Smooth muscle cell of trachea (primary cell): ENCODE measurements around the gene GTF3C5. TPM values are rescaled to one million over a fixed set of nuclear protein-coding genes. Genes with fewer than 3 reads are reported as not detected.

ENCODE experiments used
- total RNA-seq: library from RNA; depleted of rRNA; stranded (reverse); fragments of >200 nt; gene quantifications from 2 replicates; pipeline ENCODE4 v1.2.1, GENCODE V29; 2014

The GTF3C5 gene, protein sequence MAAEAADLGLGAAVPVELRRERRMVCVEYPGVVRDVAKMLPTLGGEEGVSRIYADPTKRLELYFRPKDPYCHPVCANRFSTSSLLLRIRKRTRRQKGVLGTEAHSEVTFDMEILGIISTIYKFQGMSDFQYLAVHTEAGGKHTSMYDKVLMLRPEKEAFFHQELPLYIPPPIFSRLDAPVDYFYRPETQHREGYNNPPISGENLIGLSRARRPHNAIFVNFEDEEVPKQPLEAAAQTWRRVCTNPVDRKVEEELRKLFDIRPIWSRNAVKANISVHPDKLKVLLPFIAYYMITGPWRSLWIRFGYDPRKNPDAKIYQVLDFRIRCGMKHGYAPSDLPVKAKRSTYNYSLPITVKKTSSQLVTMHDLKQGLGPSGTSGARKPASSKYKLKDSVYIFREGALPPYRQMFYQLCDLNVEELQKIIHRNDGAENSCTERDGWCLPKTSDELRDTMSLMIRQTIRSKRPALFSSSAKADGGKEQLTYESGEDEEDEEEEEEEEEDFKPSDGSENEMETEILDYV
- total RNA-seq, result 39.0 and 40.7 TPM in 2 replicates

DNA sequence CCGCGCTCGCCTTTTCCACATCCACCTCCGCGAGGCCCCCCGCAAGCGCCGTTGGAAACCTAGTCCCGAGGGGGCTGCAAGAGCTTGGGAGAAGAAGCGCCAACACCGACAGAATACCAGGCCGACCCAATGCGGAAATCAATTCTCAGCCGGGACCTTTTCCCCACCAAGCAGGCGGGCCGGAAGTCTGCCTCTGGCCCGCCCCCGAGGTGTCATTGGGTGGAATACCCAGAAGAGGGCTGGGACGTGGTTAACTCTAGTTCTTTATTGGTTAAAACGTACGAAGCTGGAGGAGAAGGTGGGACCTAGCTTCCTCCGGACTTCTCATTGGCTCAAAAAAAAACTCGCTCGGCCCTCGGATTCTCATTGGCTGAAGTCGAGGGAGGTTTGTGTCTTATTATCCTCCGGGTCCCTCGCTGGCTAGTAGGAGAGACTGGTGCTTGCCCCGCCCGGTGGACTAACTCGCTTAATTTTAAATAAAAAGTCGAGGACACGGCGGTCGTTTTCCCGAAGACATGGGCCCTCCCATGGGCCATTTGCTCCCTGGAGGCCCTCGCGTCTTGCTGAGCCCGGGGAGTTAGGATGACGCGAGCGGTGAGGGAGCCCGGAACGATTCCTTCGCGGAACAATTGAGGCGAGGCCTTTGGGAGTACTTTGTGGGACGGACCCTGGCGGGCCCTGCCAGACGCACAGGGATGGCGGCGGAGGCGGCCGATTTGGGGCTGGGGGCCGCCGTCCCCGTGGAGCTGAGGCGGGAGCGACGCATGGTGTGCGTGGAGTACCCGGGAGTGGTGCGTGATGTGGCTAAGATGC is at the start of gene GTF3C5:
GTF3C5 (plus strand) TSS at position 681 of the 813 bp plus-strand sequence; CDS start at position 696, 15 bp downstream.

DNA sequence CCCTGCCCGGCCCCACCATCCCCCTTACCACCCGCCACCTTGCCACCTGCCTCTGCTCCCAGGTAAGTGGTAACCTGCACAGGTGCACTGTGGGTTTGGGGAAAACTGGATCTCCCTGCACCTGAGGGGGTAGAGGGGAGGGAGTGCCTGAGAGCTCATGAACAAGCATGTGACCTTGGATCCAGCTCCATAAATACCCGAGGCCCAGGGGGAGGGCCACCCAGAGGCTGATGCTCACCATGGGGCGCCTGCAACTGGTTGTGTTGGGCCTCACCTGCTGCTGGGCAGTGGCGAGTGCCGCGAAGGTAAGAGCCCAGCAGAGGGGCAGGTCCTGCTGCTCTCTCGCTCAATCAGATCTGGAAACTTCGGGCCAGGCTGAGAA is 31.0 kb downstream of the GTF3C5 start, which contains the start of gene CEL:
CEL (plus strand) TSS at position 218 of the 382 bp plus-strand sequence; CDS start at position 240, 22 bp downstream.

Other genes starting within 250 kb of the GTF3C5 start
- 0.17 and 1.6 TPM in 2 replicates for gene AK8, start 152.7 kb upstream of the GTF3C5 start, total RNA-seq
- 3.5 and 7.6 TPM in 2 replicates for gene SPACA9, start 152.1 kb upstream of the GTF3C5 start, total RNA-seq
- gene TSC1, start 86.4 kb upstream of the GTF3C5 start, total RNA-seq, result 62.4 and 62.9 TPM in 2 replicates
- gene GFI1B, start 52.3 kb upstream of the GTF3C5 start, total RNA-seq, result 0.17 TPM in 1 of 2 replicates, not detected in the other
- gene CEL, start 31.0 kb downstream of the GTF3C5 start, total RNA-seq, result under 0.01 and 0.66 TPM in 2 replicates
- 16.9 and 32.4 TPM in 2 replicates for gene RALGDS, start 90.2 kb downstream of the GTF3C5 start, total RNA-seq
- 3.1 and 5.6 TPM in 2 replicates for gene GBGT1, start 132.9 kb downstream of the GTF3C5 start, total RNA-seq
- not detected in 2 replicates for gene OBP2B, start 178.3 kb downstream of the GTF3C5 start, total RNA-seq
- not detected in 2 replicates for gene ABO, start 244.2 kb downstream of the GTF3C5 start, total RNA-seq